ENCODE data around the gene OXNAD1. TPM values are rescaled to one million over a fixed set of nuclear protein-coding genes. Genes with fewer than 3 reads are reported as not detected.

OXNAD1 gene
- polyA plus RNA-seq, 1 of the 3 experiments (the other 2 are of a cell fraction) = 6.9 TPM

- Histone ChIP-seq H3K27ac (ENCODE audit: low read depth in 2 of 2, low read length in 1 of 2) (no peak overlapping the region; a peak in 1 of 4 replicates), H3K4me2 (no peak overlapping the region), H3K9ac (no peak overlapping the region), H4K20me1 (ENCODE audit: insufficient read depth) (no peaks in the 10 kb centered on the region), H2AFZ (ENCODE audit: low read depth) (no peak overlapping the region), H3F3A (replicated peaks; ENCODE audit: insufficient read depth) (no peaks in the 10 kb centered on the region), H3K9me3 (no peaks in the 10 kb centered on the region), H3K4me1 (ENCODE audit: control insufficient read depth in 1 of 2, insufficient read depth in 2 of 2, low read depth in 1 of 2, low read length in 1 of 2) (peaks cover 0 to 2% of the 10 kb centered on the region in 2 experiments; a peak in 1 of 4 replicates), H3K27me3 (ENCODE audit: insufficient read depth) (no peaks in the 10 kb centered on the region), H3K79me2 (ENCODE audit: insufficient read depth) (no peaks in the 10 kb centered on the region), H3K4me3 (ENCODE audit: low read depth in 2 of 2, low read length in 1 of 2) (no peak overlapping the region), H3K36me3 (replicated peaks in 1 of 2; ENCODE audit: control insufficient read depth in 1 of 2, insufficient read depth in 2 of 2, low read length in 1 of 2) (peaks cover 29 to 61% of the 10 kb centered on the region in 2 experiments), H3K9me2 (no peaks in the 10 kb centered on the region)
- POLR2A ChIA-PET = no interaction called here
- WGBS (ENCODE audit: low lambda C conversion rate) = 100% methylated on average over 1 of the region's 6 CpGs
- TF ChIP-seq MXI1 (IDR thresholded peaks at IDR 0.05; ENCODE audit: low read depth, low read length) (no peak), TEAD4 (IDR thresholded peaks at IDR 0.05; ENCODE audit: borderline replicate concordance, insufficient read depth) (no peak), FOXM1 (IDR thresholded peaks at IDR 0.05; ENCODE audit: low read depth) (no peak), IRF3 (IDR thresholded peaks at IDR 0.05; ENCODE audit: low read depth, low read length) (no peak), FOXJ3 (CRISPR knock-in tag; IDR thresholded peaks at IDR 0.05) (no peak), ELF1 (IDR thresholded peaks at IDR 0.05) (no peak), RAD21 (IDR thresholded peaks at IDR 0.05; ENCODE audit: low read length) (no peak), POLR2AphosphoS5 (IDR thresholded peaks at IDR 0.05; ENCODE audit: low read depth, low read length) (no peak), NRF1 (IDR thresholded peaks at IDR 0.05; ENCODE audit: low read depth, low read length) (no peak), TCF12 (IDR thresholded peaks at IDR 0.05) (no peak), JUND (IDR thresholded peaks at IDR 0.05) (no peak), RXRA (IDR thresholded peaks at IDR 0.05; ENCODE audit: borderline replicate concordance, low read depth) (no peak), CHD2 (IDR thresholded peaks at IDR 0.05; ENCODE audit: low read length, partially characterized antibody) (no peak), GATA2 (CRISPR knock-in tag; IDR thresholded peaks at IDR 0.05) (no peak), EP300 (IDR thresholded peaks at IDR 0.05; ENCODE audit: borderline replicate concordance in 1 of 2, low read depth in 1 of 2, low read length in 1 of 2) (no peak), EZH2phosphoT487 (IDR thresholded peaks at IDR 0.05; ENCODE audit: borderline replicate concordance, low read depth) (no peak), CTCF (IDR thresholded peaks at IDR 0.05) (no peak)
- TF ChIP-seq, protein P1, sequence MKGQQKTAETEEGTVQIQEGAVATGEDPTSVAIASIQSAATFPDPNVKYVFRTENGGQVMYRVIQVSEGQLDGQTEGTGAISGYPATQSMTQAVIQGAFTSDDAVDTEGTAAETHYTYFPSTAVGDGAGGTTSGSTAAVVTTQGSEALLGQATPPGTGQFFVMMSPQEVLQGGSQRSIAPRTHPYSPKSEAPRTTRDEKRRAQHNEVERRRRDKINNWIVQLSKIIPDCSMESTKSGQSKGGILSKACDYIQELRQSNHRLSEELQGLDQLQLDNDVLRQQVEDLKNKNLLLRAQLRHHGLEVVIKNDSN (IDR thresholded peaks at IDR 0.05; ENCODE audit: borderline replicate concordance, low read depth) = no peak
- TF ChIP-seq, protein P2, sequence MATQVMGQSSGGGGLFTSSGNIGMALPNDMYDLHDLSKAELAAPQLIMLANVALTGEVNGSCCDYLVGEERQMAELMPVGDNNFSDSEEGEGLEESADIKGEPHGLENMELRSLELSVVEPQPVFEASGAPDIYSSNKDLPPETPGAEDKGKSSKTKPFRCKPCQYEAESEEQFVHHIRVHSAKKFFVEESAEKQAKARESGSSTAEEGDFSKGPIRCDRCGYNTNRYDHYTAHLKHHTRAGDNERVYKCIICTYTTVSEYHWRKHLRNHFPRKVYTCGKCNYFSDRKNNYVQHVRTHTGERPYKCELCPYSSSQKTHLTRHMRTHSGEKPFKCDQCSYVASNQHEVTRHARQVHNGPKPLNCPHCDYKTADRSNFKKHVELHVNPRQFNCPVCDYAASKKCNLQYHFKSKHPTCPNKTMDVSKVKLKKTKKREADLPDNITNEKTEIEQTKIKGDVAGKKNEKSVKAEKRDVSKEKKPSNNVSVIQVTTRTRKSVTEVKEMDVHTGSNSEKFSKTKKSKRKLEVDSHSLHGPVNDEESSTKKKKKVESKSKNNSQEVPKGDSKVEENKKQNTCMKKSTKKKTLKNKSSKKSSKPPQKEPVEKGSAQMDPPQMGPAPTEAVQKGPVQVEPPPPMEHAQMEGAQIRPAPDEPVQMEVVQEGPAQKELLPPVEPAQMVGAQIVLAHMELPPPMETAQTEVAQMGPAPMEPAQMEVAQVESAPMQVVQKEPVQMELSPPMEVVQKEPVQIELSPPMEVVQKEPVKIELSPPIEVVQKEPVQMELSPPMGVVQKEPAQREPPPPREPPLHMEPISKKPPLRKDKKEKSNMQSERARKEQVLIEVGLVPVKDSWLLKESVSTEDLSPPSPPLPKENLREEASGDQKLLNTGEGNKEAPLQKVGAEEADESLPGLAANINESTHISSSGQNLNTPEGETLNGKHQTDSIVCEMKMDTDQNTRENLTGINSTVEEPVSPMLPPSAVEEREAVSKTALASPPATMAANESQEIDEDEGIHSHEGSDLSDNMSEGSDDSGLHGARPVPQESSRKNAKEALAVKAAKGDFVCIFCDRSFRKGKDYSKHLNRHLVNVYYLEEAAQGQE (IDR thresholded peaks at IDR 0.05; ENCODE audit: low read depth, low read length) = no peak
- TF ChIP-seq, protein P3, sequence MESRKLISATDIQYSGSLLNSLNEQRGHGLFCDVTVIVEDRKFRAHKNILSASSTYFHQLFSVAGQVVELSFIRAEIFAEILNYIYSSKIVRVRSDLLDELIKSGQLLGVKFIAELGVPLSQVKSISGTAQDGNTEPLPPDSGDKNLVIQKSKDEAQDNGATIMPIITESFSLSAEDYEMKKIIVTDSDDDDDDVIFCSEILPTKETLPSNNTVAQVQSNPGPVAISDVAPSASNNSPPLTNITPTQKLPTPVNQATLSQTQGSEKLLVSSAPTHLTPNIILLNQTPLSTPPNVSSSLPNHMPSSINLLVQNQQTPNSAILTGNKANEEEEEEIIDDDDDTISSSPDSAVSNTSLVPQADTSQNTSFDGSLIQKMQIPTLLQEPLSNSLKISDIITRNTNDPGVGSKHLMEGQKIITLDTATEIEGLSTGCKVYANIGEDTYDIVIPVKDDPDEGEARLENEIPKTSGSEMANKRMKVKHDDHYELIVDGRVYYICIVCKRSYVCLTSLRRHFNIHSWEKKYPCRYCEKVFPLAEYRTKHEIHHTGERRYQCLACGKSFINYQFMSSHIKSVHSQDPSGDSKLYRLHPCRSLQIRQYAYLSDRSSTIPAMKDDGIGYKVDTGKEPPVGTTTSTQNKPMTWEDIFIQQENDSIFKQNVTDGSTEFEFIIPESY (IDR thresholded peaks at IDR 0.05; ENCODE audit: borderline replicate concordance, low read depth) = no peak
- DNase-seq = no peak
- CTCF ChIA-PET = interaction anchor here (1.8 kb wide), 1 partner anchor 32 kb away, joined by 3 read pairs; no protein-coding TSS in a partner anchor
Observed at GRCh38 chr3:16317561-16317945, 52.5 kb downstream of the OXNAD1 start.
